HG03378 (cell line): ENCODE measurements around the gene LRP1B.
"Not testable (repeated sequence)": the region's sequence is repeated elsewhere in the genome, so short reads cannot be mapped to it uniquely, and the experiment has no call there.

Source experiments
- ATAC-seq: cut with Tn5 transposase; IDR thresholded peaks from one replicate; pipeline ENCODE4 v1.9.1; 2021; ENCODE audit warnings: mild to moderate bottlenecking, moderate library complexity; ENCODE audit not compliant: unreplicated experiment

Gene LRP1B

GRCh38 chr2:141906678-141907077, 224.1 kb downstream of the LRP1B start:
- ATAC-seq = no peak

DNA sequence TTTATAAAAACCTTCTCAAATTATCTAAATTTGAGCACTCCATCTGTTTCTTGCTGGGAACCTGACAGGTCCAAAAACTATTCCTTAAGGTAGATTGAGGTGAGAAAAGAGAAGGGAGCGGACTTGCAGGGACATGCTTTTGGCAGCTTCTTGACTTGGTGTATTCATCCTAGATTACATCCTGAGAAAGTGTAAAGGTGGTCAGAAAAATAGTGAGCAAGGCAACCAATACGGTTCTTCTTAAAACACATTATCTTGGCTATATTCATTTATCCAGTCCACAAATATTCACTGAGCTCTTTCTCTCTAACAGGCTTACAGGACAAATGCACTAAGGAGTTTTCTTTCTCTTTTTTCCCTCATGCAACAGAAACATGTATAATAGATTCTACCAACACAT, 230.0 kb downstream of the LRP1B start:
- no peak for ATAC-seq

DNA sequence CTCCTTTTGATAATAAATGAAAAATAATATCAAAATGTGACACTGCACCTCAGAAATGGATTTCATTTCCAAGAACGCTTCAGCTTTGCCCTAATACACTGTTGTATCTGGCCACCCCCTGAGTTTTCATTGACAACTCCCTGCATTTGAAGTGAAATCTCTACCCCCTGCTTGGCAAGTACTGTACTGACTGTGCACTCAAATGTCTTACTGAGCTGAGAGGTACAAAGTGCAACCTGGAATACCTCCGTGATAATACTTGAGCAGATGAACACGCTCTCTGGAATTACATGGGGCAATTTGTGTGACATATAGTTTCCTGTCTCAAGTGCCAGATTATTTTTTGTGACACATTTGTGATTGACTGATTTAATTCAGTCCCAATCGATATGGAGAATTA, 231.1 kb downstream of the LRP1B start:
- no peak for ATAC-seq

GRCh38 chr2:141889788-141890187, 241.0 kb downstream of the LRP1B start:
- no peak for ATAC-seq

- ATAC-seq = no peak
Measured at GRCh38 chr2:141888987-141889555, 241.7 kb downstream of the LRP1B start.

GRCh38 chr2:141887363-141887762, 243.5 kb downstream of the LRP1B start:
- no peak for ATAC-seq

DNA sequence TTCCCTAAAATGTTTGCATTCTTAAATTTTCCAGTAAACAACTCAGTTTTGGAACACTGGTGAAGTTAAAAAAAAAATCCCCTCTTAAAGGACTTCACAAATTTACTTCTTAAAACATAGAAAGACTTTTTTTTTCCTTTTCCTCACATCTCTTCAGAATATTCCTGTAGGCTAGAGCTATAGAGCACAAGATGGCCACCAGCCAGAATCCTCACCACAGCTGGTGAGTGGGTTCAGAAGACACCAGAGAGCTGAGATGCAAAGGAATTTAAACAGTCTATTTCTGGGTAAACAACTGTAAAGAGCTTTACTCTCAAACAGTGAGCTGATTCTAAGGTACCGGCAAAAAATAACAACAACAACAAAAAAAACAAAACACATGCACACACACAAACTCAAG, 252.8 kb downstream of the LRP1B start:
- ATAC-seq = no peak

DNA sequence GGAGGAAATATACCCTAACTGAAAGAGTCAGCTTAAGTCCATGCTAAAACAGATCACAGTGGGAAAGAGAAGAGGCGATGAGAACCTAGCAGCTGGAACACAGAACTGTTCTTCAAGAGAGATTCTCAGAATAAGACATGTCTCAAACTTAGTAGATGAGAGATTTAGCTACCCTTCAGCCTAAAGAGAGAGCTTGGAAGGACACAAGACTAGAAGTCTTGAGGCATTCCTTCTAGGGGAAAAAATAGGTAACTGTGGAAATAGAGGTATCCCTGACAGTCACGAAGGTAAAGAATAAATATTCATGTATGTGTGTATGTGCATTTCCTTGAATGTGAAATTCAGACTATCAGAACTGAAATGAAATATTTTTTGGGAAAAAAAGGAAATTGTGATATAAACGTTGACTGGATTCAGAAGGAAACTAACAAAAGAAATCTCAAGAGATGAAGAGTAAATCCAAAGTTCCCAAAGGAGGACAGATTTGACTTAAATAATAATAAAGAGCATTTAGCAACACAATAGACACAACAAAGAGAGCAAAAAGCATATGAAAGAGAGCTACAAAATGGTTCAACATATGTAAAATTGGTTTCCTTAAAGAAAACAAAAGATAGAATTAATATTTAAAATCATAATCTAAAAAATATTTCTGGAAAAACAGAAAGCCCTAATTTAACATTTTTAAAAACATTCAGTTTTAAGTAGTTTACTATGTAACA, 258.7 kb downstream of the LRP1B start:
- no peak for ATAC-seq

DNA sequence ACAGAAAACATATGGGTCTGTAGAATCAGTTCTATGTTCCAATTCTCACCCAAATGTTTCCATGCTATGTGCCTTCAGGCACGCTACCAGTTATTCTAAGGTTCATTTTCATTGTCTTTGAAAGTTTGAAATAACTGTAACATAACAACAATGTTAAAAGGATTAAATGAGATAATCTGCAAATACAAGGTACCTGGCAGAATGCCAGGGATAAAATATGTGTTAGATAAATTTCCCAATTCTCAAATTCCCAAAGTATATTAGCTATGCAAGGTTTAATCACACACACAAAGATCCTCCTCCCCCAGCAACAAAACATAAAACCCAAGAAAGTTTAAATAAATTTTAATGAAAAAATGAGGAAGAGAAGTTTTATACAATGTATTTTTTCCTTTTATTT, 261.2 kb downstream of the LRP1B start:
- ATAC-seq = no peak

DNA sequence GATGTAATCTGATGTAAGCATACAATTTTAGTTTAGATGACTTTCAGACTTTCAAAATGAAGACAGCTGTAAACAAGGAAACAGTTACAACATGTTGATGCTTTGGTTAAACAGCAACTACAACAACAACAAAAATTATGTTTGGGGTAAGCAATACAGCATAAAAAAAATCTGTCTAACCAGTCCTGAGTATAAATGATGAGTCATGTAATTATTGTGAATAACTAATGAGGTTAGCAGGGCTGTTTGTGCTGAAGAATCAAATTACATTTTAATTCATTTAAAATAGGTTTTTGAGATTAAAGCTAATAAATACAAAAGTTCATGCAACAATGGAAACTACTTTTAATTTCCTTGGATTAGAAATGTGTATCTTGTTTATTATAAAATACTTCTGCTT, 266.9 kb downstream of the LRP1B start:
- ATAC-seq = no peak

- ATAC-seq = no peak
Measured at GRCh38 chr2:141856215-141856919, 274.4 kb downstream of the LRP1B start.

GRCh38 chr2:141848191-141848590, 282.6 kb downstream of the LRP1B start:
- no peak for ATAC-seq

DNA sequence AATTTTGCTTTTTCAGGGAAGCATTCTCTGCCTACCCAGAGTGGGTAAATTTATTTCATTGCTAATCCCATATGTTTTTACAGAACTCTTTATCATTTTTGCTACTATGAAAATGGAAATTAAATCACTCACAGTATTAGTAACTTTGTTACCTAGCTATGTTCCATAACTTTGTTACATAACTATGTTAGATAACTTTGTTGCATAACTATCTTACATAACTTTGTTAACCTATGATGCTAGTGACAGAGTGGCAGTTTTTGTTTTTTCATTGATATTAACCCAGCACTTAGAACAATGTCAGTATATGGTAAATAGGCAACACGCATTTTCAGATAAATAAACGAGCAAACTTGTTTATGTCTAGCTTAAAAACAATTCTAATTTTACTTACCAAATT, 286.6 kb downstream of the LRP1B start:
- no peak for ATAC-seq

GRCh38 chr2:141835103-141835502, 295.7 kb downstream of the LRP1B start:
- no peak for ATAC-seq

DNA sequence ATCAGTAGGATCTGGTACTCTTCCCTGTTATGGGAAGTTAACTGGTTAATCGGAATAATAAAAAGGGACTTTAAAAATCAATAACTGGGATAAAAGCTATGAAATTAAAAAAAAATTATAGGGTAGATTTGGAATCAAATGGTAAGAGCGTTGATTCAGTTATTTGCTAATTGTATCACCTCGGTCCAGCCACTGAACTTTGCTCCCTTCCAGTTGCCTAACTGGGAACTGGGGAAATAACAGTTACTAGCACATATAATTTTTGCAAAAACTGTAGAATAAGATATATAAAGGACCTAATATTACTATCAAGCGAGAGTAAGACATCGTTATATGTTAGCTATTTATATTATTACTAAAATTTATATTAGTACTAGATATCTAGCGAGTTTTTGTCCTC, 302.1 kb downstream of the LRP1B start:
- ATAC-seq = no peak

DNA sequence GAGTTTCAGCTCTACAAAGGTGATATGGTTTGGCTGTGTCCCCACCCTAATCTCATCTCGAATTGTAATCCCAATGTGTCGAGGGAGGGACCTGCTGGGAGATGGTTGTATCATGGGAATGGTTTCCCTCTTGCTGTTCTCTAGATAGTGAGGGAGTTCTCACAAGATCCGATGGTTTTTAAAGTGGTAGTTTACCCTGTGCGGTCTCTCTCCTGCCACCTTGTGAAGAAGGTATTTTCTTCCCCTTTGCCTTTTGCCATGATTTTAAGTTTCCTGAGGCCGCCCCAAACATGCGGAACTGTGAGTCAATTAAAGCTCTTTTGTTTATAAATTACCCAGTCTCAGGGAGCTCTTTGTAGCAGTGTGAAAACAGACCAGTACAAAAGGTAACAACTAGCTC, 306.0 kb downstream of the LRP1B start:
- no peak for ATAC-seq

DNA sequence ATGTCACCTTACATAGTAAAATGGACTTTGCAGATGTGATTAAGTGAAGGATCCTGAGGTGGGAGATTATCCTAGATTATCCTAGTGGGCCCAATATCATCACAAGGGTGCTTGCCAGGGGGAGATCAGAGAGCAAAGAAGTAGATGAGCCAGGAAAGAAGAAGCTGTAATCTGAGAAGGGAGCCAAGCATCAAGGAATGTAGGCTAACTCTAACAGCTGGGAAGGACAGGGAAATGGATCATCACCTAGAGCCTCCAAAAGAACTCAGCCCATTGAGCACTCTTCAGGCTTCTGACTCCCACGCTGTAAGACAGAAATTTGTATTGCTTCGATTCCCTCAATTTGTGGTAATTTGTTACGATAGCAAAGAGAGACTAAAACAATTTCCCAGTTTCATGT, 309.9 kb downstream of the LRP1B start:
- no peak for ATAC-seq

DNA sequence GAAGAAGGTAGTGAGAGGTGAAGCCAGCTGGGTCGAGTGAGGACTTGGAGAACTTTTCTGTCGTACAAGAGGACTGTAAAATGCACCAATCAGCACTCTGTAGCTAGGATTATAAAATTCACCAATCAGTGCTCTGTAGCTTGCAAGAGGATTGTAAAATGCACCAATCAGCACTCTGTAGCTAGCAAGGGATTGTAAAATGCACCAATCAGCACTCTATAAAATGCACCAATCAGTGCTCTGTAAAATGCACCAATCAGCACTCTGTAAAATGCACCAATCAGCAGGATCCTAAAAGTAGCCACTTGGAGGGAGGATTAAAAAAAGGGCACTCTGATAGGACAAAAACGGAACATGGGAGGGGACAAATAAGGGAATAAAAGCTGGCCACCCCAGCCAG, 315.5 kb downstream of the LRP1B start:
- not testable (repeated sequence) for ATAC-seq

DNA sequence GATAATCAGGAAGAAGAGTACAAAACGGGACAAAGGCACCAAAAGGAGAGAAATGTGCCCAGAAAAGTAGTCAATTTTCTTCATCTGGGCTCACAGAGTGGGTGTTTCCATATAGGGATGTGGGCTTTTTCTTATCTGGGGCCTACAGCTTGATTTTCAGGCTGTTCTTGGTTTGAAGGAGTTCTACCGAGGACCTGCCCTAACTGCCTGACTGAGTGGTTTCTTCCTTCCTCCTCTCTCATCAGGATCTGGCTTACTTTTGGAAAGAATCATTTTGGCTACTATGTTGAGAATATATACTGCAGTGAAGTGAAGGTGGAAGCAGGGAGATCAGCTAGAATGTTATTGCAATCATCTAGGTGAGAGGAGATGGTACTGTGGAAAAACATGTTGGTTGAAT, 316.7 kb downstream of the LRP1B start:
- no peak for ATAC-seq

DNA sequence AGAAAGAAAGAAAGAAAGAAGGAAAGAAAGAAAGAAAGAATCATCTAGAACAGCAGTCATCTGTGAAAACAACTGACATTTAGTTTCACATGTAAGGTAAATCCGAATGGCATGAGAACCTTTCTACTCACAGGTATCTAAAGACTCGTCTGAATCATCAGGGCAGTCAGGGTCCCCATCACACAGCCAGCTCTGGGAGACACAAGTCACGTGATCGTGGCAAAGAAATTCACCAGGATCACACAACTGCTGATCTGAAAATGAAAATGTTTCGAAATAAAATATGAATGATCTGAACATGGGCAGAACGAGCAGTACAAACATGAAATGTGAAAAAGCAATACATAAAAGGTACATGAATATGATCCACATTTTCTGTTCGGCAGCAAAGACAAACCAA, 320.7 kb downstream of the LRP1B start:
- no peak for ATAC-seq

GRCh38 chr2:141806090-141806489, 324.7 kb downstream of the LRP1B start:
- ATAC-seq = no peak

DNA sequence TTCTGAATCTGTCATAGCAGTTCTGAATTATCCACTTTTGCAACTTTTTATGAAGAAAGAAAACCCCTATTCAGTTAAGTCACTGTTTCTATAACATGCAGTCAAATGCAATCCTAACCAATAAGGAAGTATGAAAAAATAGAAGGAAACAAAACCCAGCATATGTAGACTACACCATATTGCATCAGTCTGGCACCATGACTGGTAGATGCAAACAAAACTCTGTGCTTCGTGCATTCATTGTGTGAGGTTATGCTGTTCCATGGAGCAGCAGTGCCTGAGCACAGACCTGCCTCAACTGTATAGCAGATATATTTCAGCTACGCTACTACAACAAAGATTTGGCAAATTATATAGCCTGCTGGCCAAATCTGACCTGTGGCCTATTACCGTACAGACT, 325.5 kb downstream of the LRP1B start:
- no peak for ATAC-seq
